H9 (cell line): ENCODE measurements around the gene CYP24A1. TPM values are rescaled to one million over a fixed set of nuclear protein-coding genes. Genes with fewer than 3 reads are reported as not detected.
A peak's percentile ranks its signal among the peaks of the same experiment; 100 is the strongest.

Source experiments
- DNase-seq: peaks from one replicate; pipeline ENCODE4 v3.0.0-alpha.2; 2017
- H2AFZ ChIP-seq: one replicate; pipeline ENCODE4 v1.6.1; 2013; ENCODE audit warnings: mild to moderate bottlenecking, low read length, control low read depth, moderate library complexity
- H2AK5ac ChIP-seq: 2 replicates; pipeline ENCODE4 v1.6.1; 2013; ENCODE audit warnings: low read length, control low read depth, mixed read lengths; ENCODE audit not compliant: insufficient read length
- H2BK120ac ChIP-seq: one replicate; pipeline ENCODE4 v1.6.1; 2013; ENCODE audit warnings: low read depth, mild to moderate bottlenecking, low read length, control low read depth, inconsistent platforms; ENCODE audit not compliant: poor library complexity, severe bottlenecking
- H2BK12ac ChIP-seq: 2 replicates; pipeline ENCODE4 v1.6.1; 2013; ENCODE audit warnings: low read length, control low read depth, mixed read lengths, low read depth; ENCODE audit not compliant: insufficient read length
- H2BK15ac ChIP-seq: 2 replicates; pipeline ENCODE4 v1.6.1; 2013; ENCODE audit warnings: low read depth, low read length, control low read depth
- H2BK20ac ChIP-seq: one replicate; pipeline ENCODE4 v1.6.1; 2013; ENCODE audit warnings: low read depth, mild to moderate bottlenecking, low read length, control low read depth, inconsistent platforms; ENCODE audit not compliant: poor library complexity, severe bottlenecking
- H2BK5ac ChIP-seq: 2 replicates; pipeline ENCODE4 v1.6.1; 2013; ENCODE audit warnings: low read length, control low read depth, mixed read lengths; ENCODE audit not compliant: insufficient read length
- H3K14ac ChIP-seq: 2 replicates; pipeline ENCODE4 v1.6.1; 2013; ENCODE audit warnings: low read length, control low read depth; ENCODE audit not compliant: insufficient read depth
- H3K18ac ChIP-seq: 2 replicates; pipeline ENCODE4 v1.6.1; 2013; ENCODE audit warnings: low read depth, mild to moderate bottlenecking, mixed read lengths, low read length, control low read depth; ENCODE audit not compliant: insufficient read length
- H3K23ac ChIP-seq: 2 replicates; pipeline ENCODE4 v1.6.1; 2013; ENCODE audit warnings: low read length, control low read depth, mixed read lengths, low read depth; ENCODE audit not compliant: insufficient read length
- H3K23me2 ChIP-seq: 2 replicates; pipeline ENCODE4 v1.6.1; 2013; ENCODE audit warnings: low read depth, mild to moderate bottlenecking, mixed read lengths, low read length, control low read depth; ENCODE audit not compliant: insufficient read length, poor library complexity, severe bottlenecking
- H3K27ac ChIP-seq: 2 replicates; pipeline ENCODE4 v1.5.1; 2013; ENCODE audit warnings: low read length, control low read depth, mixed read lengths, low read depth; ENCODE audit not compliant: insufficient read length
- H3K27me3 ChIP-seq: 2 replicates; pipeline ENCODE4 v1.6.1; 2013; ENCODE audit warnings: low read length, control low read depth, inconsistent platforms; ENCODE audit not compliant: insufficient read depth
- H3K4ac ChIP-seq: 2 replicates; pipeline ENCODE4 v1.6.1; 2013; ENCODE audit warnings: low read depth, mild to moderate bottlenecking, control low read depth, inconsistent platforms, low read length, moderate library complexity
- H3K4me1 ChIP-seq: 2 replicates; pipeline ENCODE4 v1.6.1; 2013; ENCODE audit warnings: low read length, control low read depth, inconsistent platforms; ENCODE audit not compliant: insufficient read depth
- H3K4me2 ChIP-seq: 2 replicates; pipeline ENCODE4 v1.6.1; 2013; ENCODE audit warnings: low read length, control low read depth, mixed read lengths; ENCODE audit not compliant: insufficient read length, insufficient read depth
- H3K56ac ChIP-seq: 2 replicates; pipeline ENCODE4 v1.6.1; 2013; ENCODE audit warnings: low read depth, mild to moderate bottlenecking, mixed read lengths, low read length, control low read depth; ENCODE audit not compliant: insufficient read length
- H3K79me1 ChIP-seq: 2 replicates; pipeline ENCODE4 v1.6.1; 2013; ENCODE audit warnings: low read depth, mild to moderate bottlenecking, moderate library complexity, low read length, control low read depth, inconsistent platforms; ENCODE audit not compliant: insufficient read depth, poor library complexity, severe bottlenecking
- H3K79me2 ChIP-seq: 2 replicates; pipeline ENCODE4 v1.6.1; 2013; ENCODE audit warnings: low read length, control low read depth, inconsistent platforms; ENCODE audit not compliant: insufficient read depth
- H3K9ac ChIP-seq: 2 replicates; pipeline ENCODE4 v1.6.1; 2013; ENCODE audit warnings: low read length, control low read depth, mixed read lengths; ENCODE audit not compliant: insufficient read length; ENCODE audit errors: extremely low read depth
- H3K9me3 ChIP-seq: one replicate; pipeline ENCODE4 v1.6.1; 2013; ENCODE audit warnings: low read depth, low read length, inconsistent platforms; ENCODE audit not compliant: control insufficient read depth
- H3T11ph ChIP-seq: one replicate; pipeline ENCODE4 v1.6.1; 2013; ENCODE audit warnings: mild to moderate bottlenecking, low read length, control low read depth, inconsistent platforms
- H4K20me1 ChIP-seq: one replicate; pipeline ENCODE4 v1.6.1; 2013; ENCODE audit not compliant: control insufficient read depth, insufficient read length, insufficient read depth
- H4K5ac ChIP-seq: 2 replicates; pipeline ENCODE4 v1.6.1; 2013; ENCODE audit warnings: low read depth, mild to moderate bottlenecking, mixed read lengths, low read length, control low read depth; ENCODE audit not compliant: insufficient read length
- H4K8ac ChIP-seq: replicated peaks from 2 replicates; pipeline ENCODE4 v1.6.1; 2013; ENCODE audit warnings: low read length, control low read depth, mixed read lengths, low read depth; ENCODE audit not compliant: insufficient read length
- H4K91ac ChIP-seq: 2 replicates; pipeline ENCODE4 v1.6.1; 2013; ENCODE audit warnings: low read depth, mild to moderate bottlenecking, moderate library complexity, mixed read lengths, low read length, control low read depth; ENCODE audit not compliant: insufficient read length
- H3K27ac Mint-ChIP-seq, 3 experiments: 2 replicates in 2 of 3; 3 replicates in 1 of 3; pipeline ENCODE4 v1.8.0; 2020 to 2021; ENCODE audit warnings: mixed read lengths in 3 of 3, mild to moderate bottlenecking in 1 of 3, moderate library complexity in 1 of 3
- H3K27me3 Mint-ChIP-seq: 2 replicates; pipeline ENCODE4 v1.8.0; 2021; ENCODE audit warnings: low read depth, mild to moderate bottlenecking, moderate library complexity, mixed read lengths
- H3K36me3 Mint-ChIP-seq, 3 experiments: 2 replicates in 2 of 3; 3 replicates in 1 of 3; pipeline ENCODE4 v1.8.0; 2020 to 2021; ENCODE audit warnings: low read depth in 3 of 3, mixed read lengths in 3 of 3; ENCODE audit not compliant: insufficient read depth in 1 of 3
- H3K4me1 Mint-ChIP-seq, 2 experiments: 2 replicates each; pipeline ENCODE4 v1.8.0; 2020; ENCODE audit warnings: mixed read lengths in 2 of 2
- H3K4me3 Mint-ChIP-seq, 2 experiments: 2 replicates in 1 of 2; 3 replicates in 1 of 2; pipeline ENCODE4 v1.8.0; 2020 to 2021; ENCODE audit warnings: mild to moderate bottlenecking in 2 of 2, mixed read lengths in 2 of 2, moderate library complexity in 1 of 2
- H3K9me3 Mint-ChIP-seq, 2 experiments: 2 replicates in 1 of 2; 3 replicates in 1 of 2; pipeline ENCODE4 v1.8.0; 2020; ENCODE audit warnings: mild to moderate bottlenecking in 2 of 2, mixed read lengths in 2 of 2, moderate library complexity in 1 of 2
- WGBS: extraction: QIAGEN DNeasy Blood & Tissue Kit; methylation state at CpG from one replicate; pipeline ENCODE4 v1.1.7; 2013; ENCODE audit warnings: missing lambda C conversion rate, low lambda C conversion rate, mixed read lengths; ENCODE audit not compliant: insufficient read length; ENCODE audit errors: extremely low coverage; 5-methylcytosine and 5-hydroxymethylcytosine counted together
- total RNA-seq: library from RNA; stranded (reverse); gene quantifications from 2 replicates; pipeline ENCODE4 v1.2.1, GENCODE V29; 2021
- TF ChIP-seq, protein P1 (sequence below): fragments of 200-600 bp; sonication (generic); conservative IDR thresholded peaks from 3 replicates; pipeline ENCODE4 v1.8.0; 2021; ENCODE audit warnings: antibody characterized with exemption, mild to moderate bottlenecking

Gene CYP24A1
- total RNA-seq, 1 experiment from 2014 or later = not detected

DNA sequence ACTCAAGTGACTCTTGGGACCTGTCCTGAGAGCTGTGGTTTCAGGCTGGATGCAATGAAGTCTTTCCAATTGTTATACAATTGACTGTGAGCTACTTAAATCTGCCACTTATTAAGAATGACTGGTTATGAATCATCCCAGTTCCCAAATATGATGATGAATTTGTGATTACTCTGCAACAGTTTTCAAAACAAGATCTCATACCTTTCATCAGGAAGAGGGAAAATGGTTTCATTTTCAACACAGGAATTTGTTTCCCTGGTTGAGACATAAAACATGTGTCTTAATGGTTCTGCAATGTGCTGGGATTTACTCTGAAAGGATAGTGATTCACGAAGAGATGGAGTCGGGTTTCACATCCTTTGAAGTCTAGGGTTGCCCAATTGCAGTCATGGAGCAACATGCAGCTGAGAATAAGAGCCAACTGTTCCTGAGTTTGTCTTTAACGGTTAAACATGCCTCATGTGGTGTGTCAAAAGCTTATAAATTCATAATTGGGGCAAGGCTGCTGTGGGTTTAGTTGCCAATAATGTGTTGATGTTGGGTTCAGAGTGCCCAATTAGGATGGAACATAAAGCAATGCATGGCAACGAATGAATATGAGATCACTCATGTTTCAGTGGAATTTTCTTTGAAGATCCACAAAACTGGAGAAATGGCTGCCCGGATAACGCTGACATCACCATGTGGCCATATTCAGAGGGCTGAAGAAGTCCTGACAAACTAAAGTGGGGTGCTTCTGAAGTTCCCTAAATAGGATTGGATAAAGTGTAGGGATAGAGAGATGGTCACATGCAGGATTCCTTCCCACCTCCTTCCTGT is 41.0 kb downstream of the CYP24A1 start:
- no peak overlapping the region for H2BK15ac ChIP-seq
- TF ChIP-seq, protein P1, sequence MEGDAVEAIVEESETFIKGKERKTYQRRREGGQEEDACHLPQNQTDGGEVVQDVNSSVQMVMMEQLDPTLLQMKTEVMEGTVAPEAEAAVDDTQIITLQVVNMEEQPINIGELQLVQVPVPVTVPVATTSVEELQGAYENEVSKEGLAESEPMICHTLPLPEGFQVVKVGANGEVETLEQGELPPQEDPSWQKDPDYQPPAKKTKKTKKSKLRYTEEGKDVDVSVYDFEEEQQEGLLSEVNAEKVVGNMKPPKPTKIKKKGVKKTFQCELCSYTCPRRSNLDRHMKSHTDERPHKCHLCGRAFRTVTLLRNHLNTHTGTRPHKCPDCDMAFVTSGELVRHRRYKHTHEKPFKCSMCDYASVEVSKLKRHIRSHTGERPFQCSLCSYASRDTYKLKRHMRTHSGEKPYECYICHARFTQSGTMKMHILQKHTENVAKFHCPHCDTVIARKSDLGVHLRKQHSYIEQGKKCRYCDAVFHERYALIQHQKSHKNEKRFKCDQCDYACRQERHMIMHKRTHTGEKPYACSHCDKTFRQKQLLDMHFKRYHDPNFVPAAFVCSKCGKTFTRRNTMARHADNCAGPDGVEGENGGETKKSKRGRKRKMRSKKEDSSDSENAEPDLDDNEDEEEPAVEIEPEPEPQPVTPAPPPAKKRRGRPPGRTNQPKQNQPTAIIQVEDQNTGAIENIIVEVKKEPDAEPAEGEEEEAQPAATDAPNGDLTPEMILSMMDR = no peak
- whole genome bisulfite sequencing = no CpG with 5 or more reads among the region's 6 CpGs
- no peak overlapping the region for H3K14ac ChIP-seq
- no peak overlapping the region for H2AK5ac ChIP-seq
- peaks cover 2% of the 10 kb centered on the region; the same call in 1 of the 2 replicates for H3K4me1 ChIP-seq
- no peak overlapping the region for H3K4me3 Mint-ChIP-seq
- H3K9me3 Mint-ChIP-seq = peaks cover 0 to 11% of the 10 kb centered on the region in 2 experiments; a peak in 2 of 5 replicates
- no peak overlapping the region for H3K27ac ChIP-seq
- H2BK5ac ChIP-seq = no peak overlapping the region
- no peak overlapping the region for H4K8ac ChIP-seq
- H3K27me3 Mint-ChIP-seq = no peaks in the 10 kb centered on the region; the same call in 1 of the 2 replicates
- H3K56ac ChIP-seq = no peak overlapping the region
- H3K9ac ChIP-seq = no peak overlapping the region
- peaks cover 0 to 12% of the 10 kb centered on the region in 2 experiments; a peak in 3 of 4 replicates for H3K4me1 Mint-ChIP-seq
- no peaks in the 10 kb centered on the region for H3K79me1 ChIP-seq
- peak overlapping the region; percentile 4 for H3K4me2 ChIP-seq
- no peak overlapping the region for H3K27ac Mint-ChIP-seq
- no peaks in the 10 kb centered on the region for H3K9me3 ChIP-seq
- no peak overlapping the region for H3K18ac ChIP-seq
- no peak overlapping the region for H4K91ac ChIP-seq
- H3K27me3 ChIP-seq = no peaks in the 10 kb centered on the region
- no peaks in the 10 kb centered on the region for H3K79me2 ChIP-seq
- H2BK20ac ChIP-seq = no peak overlapping the region
- H3T11ph ChIP-seq = no peak overlapping the region
- no peaks in the 10 kb centered on the region for H3K23me2 ChIP-seq
- no peak overlapping the region for H2AFZ ChIP-seq
- H2BK12ac ChIP-seq = no peak overlapping the region
- no peak overlapping the region for H2BK120ac ChIP-seq
- no peak overlapping the region for H3K23ac ChIP-seq
- H3K4ac ChIP-seq = no peak overlapping the region
- no peaks in the 10 kb centered on the region for H4K20me1 ChIP-seq
- no peak overlapping the region for H4K5ac ChIP-seq
- DNase-seq = peak; percentile 40
- peaks cover 0 to 5% (median 0%) of the 10 kb centered on the region in 3 experiments; a peak in 1 of 7 replicates for H3K36me3 Mint-ChIP-seq
